ENCODE measurements around the gene TRAF2. TPM values are rescaled to one million over a fixed set of nuclear protein-coding genes. Genes with fewer than 3 reads are reported as not detected.
A peak's percentile ranks its signal among the peaks of the same experiment; 100 is the strongest.

TRAF2 gene
- total and polyA plus RNA-seq, 9 of the 15 experiments (the other 6 are each of a cell fraction or from before 2014, with no cell fraction given): 0.24 to 45.2 (median 18.0) TPM

DNA sequence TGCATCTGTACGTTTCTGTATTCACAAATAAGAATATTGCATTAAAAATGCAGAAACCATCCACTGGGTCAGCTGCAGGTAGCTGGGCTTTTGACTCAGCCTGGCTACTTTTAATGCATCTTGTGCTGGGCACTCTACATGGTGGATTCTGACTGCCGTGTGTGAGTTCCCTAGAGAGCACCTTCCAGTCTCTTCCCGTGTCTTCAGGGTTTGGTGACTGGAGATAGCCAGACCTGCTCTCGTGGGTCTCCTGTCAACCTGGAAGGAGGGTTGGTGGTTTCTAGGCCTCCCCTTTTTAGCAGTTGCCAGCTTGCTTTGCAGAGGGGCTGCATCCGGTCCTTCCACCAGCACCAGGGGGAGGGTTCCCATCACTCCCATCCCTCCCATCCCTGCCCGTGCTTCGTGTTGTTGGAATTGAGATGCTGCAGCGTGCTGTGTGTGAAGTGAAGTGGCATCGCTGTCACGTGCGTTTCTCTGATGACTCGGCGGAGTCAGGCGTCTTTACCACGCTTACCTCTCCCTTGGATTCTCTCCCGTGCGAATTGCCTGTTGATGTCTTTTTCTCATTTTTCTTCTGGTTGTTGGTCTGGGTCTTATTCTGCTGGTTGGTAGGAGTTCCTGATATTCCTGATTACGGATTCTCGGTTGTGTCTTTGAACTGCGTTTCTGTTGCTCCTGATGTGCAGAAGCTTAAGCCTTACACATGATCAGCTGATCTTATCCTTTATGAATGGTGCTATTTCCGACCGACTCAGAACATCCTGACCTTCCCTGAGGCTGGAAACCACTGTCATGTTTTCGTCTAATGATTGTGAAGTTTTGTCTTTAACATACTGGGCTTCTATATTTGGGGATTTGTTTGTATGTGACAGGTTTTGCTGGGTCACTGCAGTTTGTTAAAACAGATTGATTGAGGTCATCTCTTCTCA is 41.3 kb downstream of the TRAF2 start (continued):
- TF ChIP-seq, protein P1, sequence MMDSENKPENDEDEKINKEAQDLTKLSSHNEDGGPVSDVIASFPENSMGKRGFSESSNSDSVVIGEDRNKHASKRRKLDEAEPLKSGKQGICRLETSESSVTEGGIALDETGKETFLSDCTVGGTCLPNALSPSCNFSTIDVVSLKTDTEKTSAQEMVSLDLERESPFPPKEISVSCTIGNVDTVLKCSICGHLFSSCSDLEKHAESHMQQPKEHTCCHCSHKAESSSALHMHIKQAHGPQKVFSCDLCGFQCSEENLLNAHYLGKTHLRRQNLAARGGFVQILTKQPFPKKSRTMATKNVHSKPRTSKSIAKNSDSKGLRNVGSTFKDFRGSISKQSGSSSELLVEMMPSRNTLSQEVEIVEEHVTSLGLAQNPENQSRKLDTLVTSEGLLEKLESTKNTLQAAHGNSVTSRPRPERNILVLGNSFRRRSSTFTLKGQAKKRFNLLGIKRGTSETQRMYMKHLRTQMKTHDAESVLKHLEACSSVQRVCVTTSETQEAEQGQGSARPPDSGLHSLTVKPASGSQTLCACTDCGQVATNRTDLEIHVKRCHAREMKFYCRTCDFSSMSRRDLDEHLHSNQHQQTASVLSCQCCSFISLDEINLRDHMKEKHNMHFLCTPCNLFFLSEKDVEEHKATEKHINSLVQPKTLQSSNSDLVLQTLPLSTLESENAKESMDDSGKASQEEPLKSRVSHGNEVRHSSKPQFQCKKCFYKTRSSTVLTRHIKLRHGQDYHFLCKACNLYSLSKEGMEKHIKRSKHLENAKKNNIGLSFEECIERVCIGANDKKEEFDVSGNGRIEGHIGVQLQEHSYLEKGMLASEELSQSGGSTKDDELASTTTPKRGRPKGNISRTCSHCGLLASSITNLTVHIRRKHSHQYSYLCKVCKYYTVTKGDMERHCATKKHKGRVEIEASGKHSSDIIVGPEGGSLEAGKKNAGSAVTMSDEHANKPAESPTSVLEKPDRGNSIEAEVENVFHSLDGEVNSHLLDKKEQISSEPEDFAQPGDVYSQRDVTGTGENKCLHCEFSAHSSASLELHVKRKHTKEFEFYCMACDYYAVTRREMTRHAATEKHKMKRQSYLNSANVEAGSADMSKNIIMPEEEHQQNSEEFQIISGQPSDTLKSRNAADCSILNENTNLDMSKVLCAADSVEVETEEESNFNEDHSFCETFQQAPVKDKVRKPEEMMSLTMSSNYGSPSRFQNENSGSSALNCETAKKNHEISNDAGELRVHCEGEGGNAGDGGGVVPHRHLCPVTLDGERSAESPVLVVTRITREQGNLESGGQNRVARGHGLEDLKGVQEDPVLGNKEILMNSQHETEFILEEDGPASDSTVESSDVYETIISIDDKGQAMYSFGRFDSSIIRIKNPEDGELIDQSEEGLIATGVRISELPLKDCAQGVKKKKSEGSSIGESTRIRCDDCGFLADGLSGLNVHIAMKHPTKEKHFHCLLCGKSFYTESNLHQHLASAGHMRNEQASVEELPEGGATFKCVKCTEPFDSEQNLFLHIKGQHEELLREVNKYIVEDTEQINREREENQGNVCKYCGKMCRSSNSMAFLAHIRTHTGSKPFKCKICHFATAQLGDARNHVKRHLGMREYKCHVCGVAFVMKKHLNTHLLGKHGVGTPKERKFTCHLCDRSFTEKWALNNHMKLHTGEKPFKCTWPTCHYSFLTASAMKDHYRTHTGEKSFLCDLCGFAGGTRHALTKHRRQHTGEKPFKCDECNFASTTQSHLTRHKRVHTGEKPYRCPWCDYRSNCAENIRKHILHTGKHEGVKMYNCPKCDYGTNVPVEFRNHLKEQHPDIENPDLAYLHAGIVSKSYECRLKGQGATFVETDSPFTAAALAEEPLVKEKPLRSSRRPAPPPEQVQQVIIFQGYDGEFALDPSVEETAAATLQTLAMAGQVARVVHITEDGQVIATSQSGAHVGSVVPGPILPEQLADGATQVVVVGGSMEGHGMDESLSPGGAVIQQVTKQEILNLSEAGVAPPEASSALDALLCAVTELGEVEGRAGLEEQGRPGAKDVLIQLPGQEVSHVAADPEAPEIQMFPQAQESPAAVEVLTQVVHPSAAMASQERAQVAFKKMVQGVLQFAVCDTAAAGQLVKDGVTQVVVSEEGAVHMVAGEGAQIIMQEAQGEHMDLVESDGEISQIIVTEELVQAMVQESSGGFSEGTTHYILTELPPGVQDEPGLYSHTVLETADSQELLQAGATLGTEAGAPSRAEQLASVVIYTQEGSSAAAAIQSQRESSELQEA (IDR thresholded peaks at IDR 0.05; ENCODE audit: low read depth): no peak
- TF ChIP-seq FOSL1 (tag; conservative IDR thresholded peaks at IDR 0.05) (peak; percentile 78), GABPB1 (CRISPR knock-in tag; IDR thresholded peaks at IDR 0.05) (0 out of 2 replicates have a peak, but pooled peaks have one; percentile 24), L3MBTL2 (IDR thresholded peaks at IDR 0.05) (peak; percentile 81), HDGF (IDR thresholded peaks at IDR 0.05) (peak; percentile 64; the same call in 1 of the 2 replicates), MAFK (IDR thresholded peaks at IDR 0.05; ENCODE audit: low read length) (0 out of 2 replicates have a peak, but pooled peaks have one; percentile 26), ZKSCAN3 (CRISPR knock-in tag; IDR thresholded peaks at IDR 0.05) (no peak), MIER1 (IDR thresholded peaks at IDR 0.05; ENCODE audit: low read depth) (peak; percentile 89), NFYB (IDR thresholded peaks at IDR 0.05; ENCODE audit: extremely low read depth, insufficient read length) (no peak), TOE1 (IDR thresholded peaks at IDR 0.05; ENCODE audit: borderline replicate concordance) (peak; percentile 48; the same call in 1 of the 2 replicates), TOE1 (CRISPR knock-in tag; IDR thresholded peaks at IDR 0.05; ENCODE audit: borderline replicate concordance, low read depth) (no peak), SMARCA4 (IDR thresholded peaks at IDR 0.05) (0 out of 2 replicates have a peak, but pooled peaks have one; percentile 21), MAFG (tag; conservative IDR thresholded peaks at IDR 0.05) (peak; percentile 65), SUPT5H (IDR thresholded peaks at IDR 0.05) (peak; percentile 22; the same call in 1 of the 2 replicates), DACH1 (IDR thresholded peaks at IDR 0.05; ENCODE audit: partially characterized antibody) (peak; percentile 61), ZNF175 (CRISPR knock-in tag; IDR thresholded peaks at IDR 0.05; ENCODE audit: low read depth) (peak; percentile 30; the same call in 1 of the 2 replicates), C11orf30 (IDR thresholded peaks at IDR 0.05; ENCODE audit: low read depth) (peak; percentile 67), TAL1 (IDR thresholded peaks at IDR 0.05) (no peak)
- TF ChIP-seq, protein P2, sequence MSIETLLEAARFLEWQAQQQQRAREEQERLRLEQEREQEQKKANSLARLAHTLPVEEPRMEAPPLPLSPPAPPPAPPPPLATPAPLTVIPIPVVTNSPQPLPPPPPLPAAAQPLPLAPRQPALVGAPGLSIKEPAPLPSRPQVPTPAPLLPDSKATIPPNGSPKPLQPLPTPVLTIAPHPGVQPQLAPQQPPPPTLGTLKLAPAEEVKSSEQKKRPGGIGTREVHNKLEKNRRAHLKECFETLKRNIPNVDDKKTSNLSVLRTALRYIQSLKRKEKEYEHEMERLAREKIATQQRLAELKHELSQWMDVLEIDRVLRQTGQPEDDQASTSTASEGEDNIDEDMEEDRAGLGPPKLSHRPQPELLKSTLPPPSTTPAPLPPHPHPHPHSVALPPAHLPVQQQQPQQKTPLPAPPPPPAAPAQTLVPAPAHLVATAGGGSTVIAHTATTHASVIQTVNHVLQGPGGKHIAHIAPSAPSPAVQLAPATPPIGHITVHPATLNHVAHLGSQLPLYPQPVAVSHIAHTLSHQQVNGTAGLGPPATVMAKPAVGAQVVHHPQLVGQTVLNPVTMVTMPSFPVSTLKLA (conservative IDR thresholded peaks at IDR 0.05): peak in 1 of 2 experiments; percentile 50; a peak in 1 of 4 replicates
